ENCODE measurements around the gene SAP25.
"Not testable (repeated sequence)": the region's sequence is repeated elsewhere in the genome, so short reads cannot be mapped to it uniquely, and the experiment has no call there.

The SAP25 gene

DNA sequence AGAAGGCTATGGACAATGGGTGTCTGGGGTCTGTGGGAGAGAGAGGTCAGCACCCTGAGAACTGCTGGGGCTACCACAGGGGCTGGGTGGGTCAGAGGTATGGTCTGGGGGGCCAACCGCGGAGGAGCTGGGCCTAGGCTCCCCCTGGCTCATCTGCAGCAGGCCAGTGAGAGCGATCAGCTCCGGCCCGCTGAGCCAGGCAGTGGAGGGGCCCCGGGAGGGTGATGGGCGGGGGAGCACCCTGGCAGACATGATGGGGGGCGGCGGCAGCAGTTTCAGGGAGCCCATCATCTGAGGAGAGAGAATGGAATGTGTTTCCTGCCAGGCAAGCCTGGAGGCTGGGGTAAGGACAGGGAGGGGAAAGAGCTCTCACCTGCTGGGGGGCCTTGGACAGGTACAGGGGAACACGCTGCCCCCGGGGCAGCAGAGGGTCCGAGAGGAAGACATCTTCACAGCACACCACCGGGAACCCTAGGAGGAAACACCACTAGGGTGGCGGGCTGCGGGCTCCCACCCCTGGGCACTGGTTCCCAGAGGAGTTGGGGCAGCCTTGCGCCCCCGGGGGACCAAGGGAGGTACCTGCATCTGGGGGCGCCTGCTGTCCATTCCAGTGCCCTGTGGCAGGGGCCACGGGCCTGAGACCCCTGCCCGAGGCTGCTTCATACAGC is 1.3 kb downstream of the SAP25 start:
- H3K27ac ChIP-seq (ENCODE audit: low read length) = no peak overlapping the region
- peaks cover 17% of the 10 kb centered on the region for H3K36me3 ChIP-seq (ENCODE audit: insufficient read depth, low read depth, low read length)
- peaks cover 10% of the 10 kb centered on the region for H3K4me1 ChIP-seq (ENCODE audit: insufficient read depth, low read length)
- no peak overlapping the region for H3K4me3 ChIP-seq (ENCODE audit: low read length)
- H3K9ac ChIP-seq (ENCODE audit: low read depth, low read length) = peak overlapping the region; percentile 45; the same call in 1 of the 2 replicates
- peaks cover 24% of the 10 kb centered on the region; the same call in 1 of the 2 replicates for H3K27me3 ChIP-seq (ENCODE audit: insufficient read depth, low read length)
- H3K9me3 ChIP-seq (ENCODE audit: insufficient read depth, low read depth, low read length) = no peaks in the 10 kb centered on the region

DNA sequence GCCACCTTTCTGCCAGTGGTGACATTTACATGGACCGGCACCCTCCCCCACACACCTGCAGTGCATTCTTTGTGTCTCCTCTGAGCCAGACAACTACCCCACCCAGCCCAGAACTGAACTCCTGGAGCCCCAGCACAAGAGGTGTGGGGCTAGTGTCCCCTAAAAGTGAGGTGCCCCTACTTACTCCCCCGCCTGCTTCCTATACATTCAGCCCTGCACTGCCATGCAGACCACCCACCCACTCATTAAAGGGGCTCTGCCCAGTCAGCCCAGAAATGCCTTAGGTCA is 1.9 kb downstream of the SAP25 start:
- peak overlapping the region; percentile 45; the same call in 1 of the 2 replicates for H3K9ac ChIP-seq (ENCODE audit: low read depth, low read length)
- no peak overlapping the region for H3K27ac ChIP-seq (ENCODE audit: low read length)
- no peaks in the 10 kb centered on the region for H3K9me3 ChIP-seq (ENCODE audit: insufficient read depth, low read depth, low read length)
- peaks cover 24% of the 10 kb centered on the region; the same call in 1 of the 2 replicates for H3K27me3 ChIP-seq (ENCODE audit: insufficient read depth, low read length)
- peaks cover 15% of the 10 kb centered on the region for H3K36me3 ChIP-seq (ENCODE audit: insufficient read depth, low read depth, low read length)
- H3K4me1 ChIP-seq (ENCODE audit: insufficient read depth, low read length) = peaks cover 10% of the 10 kb centered on the region
- H3K4me3 ChIP-seq (ENCODE audit: low read length) = no peak overlapping the region

DNA sequence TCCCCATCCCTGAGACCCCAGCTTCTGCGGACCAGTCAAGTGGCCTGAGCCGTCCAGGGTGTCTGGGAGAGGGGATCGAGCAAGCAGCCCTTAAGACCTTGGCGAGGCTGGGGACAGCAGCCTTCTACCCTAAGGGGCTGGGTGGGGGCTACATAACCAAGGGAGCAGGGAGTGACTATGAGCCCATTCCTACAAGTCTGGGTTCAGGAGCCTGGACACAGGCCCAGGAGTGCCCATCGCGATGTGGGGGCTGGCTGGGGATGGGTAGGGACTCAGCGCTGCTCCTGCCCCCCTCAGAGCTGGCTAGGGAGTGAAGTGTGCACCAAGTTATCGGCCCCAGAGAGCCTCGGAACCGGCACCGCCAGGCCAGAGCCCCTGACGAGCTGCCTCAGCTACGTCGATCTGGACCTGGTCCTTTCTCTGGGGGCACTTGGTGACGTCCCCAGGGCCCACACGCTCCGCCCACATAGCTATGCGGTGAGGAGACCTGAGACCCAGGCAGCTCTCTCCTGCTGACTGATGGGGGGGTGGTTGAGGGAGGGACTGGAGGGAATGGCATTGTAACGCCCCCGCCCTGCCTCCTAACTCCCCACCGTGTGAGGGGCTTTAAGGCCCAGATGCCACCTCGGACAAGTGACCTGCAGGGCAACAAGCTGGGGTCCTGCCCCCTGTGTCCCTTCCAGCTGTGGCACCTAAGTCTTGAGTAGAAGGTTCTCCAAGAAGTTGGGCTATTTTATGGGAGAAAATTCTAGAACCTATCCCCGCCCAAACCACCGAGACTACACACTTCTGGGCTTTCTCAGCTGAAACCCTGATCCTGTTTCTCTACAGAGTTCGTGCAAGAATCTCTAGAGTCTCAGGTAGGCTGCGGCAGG is 2.5 kb downstream of the SAP25 start:
- Histone ChIP-seq H3K4me3 (ENCODE audit: low read length) (no peak overlapping the region; the same call in 1 of the 2 replicates), H3K36me3 (ENCODE audit: insufficient read depth, low read depth, low read length) (peaks cover 9% of the 10 kb centered on the region), H3K27ac (ENCODE audit: low read length) (no peak overlapping the region), H3K4me1 (ENCODE audit: insufficient read depth, low read length) (peaks cover 10% of the 10 kb centered on the region), H3K27me3 (ENCODE audit: insufficient read depth, low read length) (peaks cover 24% of the 10 kb centered on the region; the same call in 1 of the 2 replicates), H3K9ac (ENCODE audit: low read depth, low read length) (no peak overlapping the region), H3K9me3 (ENCODE audit: insufficient read depth, low read depth, low read length) (no peaks in the 10 kb centered on the region)

DNA sequence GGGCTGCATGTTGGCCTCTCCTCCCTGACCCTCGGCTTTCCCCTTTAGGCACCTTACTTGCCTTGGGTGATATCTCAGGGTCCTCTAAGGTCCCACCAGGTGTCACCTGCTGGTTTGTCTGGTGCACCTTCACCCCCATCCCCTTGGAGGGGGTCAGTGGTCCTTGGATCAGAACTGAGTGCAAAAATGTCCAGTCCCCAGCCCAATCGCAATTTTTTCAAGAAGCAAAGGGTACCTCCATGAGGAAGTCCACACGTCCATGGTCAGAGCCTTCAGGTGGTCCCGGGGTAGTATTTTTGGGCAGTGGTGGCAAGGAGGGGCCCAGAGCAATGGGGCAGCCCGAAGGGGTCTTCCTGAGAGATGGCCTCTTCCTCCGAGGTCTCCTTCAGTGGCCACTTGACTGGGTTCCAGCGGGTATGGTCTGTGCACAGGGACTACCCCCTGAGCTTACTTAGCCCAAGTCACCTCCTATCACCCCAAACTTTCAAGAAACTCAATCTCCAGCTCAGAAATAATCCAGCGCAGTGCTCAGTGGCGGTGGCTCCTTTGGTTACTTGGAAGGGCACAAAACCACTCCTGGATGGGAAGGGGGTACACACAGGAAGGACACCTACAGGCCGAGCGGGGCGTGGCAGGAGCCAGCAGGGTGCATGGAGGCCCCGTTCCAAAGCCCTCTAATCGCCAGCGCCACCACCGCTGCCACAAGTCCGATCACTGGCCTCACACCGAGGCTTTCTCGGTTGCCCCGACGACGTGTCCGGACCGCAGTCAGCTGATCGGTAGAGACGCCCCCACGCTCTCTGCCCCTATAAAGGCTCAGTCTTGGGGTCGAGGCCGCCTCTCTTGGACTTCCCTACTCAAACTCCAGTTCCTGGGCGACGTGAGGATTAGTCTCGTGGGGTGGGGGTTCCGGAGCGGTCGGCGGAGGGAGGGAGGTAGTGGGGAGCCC is 4.5 kb downstream of the SAP25 start:
- Histone ChIP-seq H3K36me3 (ENCODE audit: insufficient read depth, low read depth, low read length) (no peaks in the 10 kb centered on the region), H3K9me3 (ENCODE audit: insufficient read depth, low read depth, low read length) (no peaks in the 10 kb centered on the region), H3K4me3 (ENCODE audit: low read length) (peak overlapping the region; percentile 61), H3K9ac (ENCODE audit: low read depth, low read length) (peak overlapping the region; percentile 13; the same call in 1 of the 2 replicates), H3K27ac (ENCODE audit: low read length) (no peak overlapping the region), H3K4me1 (ENCODE audit: insufficient read depth, low read length) (peaks cover 10% of the 10 kb centered on the region), H3K27me3 (ENCODE audit: insufficient read depth, low read length) (peaks cover 24% of the 10 kb centered on the region; the same call in 1 of the 2 replicates)

DNA sequence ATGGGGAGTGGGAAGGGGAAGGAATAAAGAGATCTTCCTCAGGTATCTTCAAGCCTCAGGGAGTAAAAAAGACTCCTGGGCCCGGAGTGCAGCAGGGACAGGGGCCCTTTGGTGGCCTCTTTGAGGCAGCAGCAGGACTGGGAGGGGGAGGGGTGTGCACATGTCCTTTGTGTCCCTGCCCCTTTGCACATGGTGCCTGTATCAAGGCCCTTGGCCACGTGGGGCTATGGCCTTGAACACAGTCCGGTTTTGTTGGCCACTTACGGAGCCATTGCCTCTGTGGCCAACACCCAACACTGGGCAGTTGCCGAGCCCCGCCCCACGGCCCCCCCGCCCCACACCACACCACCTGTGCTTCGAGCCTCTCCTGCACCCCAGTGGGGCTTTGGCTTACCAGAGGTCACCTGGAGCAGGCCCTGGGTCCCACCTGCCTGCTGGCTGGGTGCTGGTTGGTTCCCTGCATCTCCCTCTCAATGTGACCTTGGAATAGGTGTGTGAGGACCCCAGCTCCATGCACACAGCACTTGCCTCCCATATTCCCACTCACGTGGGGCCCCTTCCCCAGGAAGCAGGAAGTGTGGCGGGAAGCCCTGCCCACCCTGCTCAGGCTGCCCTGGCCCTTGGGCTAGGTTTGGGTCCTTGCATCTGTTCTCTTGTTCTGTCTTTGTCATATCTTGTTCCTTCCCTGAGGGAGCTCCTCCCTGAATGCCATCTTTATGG is 5.4 kb downstream of the SAP25 start:
- Histone ChIP-seq H3K27ac (ENCODE audit: low read length) (no peak overlapping the region), H3K9me3 (ENCODE audit: insufficient read depth, low read depth, low read length) (no peaks in the 10 kb centered on the region), H3K27me3 (ENCODE audit: insufficient read depth, low read length) (peaks cover 24% of the 10 kb centered on the region; the same call in 1 of the 2 replicates), H3K36me3 (ENCODE audit: insufficient read depth, low read depth, low read length) (no peaks in the 10 kb centered on the region), H3K4me1 (ENCODE audit: insufficient read depth, low read length) (peaks cover 10% of the 10 kb centered on the region), H3K4me3 (ENCODE audit: low read length) (no peak overlapping the region), H3K9ac (ENCODE audit: low read depth, low read length) (no peak overlapping the region)

DNA sequence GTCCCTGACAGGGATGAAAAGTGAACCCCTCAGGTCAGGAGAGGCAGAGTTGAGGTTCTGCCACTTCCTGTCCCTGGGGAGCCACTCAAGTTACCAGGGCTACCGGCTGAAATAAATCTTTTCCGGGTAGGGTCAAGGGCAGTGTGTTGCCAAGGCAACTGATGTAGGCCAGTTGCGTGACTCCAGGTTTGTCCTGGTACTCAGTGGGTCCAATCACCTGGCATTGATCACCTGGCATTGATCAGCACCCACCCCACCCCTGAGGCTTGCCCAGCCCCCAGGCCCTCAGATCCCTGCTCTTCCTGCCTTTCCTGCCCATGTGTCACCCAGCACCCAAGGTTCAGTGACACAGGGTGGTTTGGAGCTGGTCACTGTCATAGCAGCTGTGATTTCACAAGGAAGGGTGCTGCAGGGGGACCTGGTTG is 5.9 kb downstream of the SAP25 start:
- Histone ChIP-seq H3K27ac (ENCODE audit: low read length) (no peak overlapping the region), H3K9ac (ENCODE audit: low read depth, low read length) (0 out of 2 replicates have a peak overlapping the region, but pooled peaks have one; percentile 8), H3K27me3 (ENCODE audit: insufficient read depth, low read length) (peaks cover 24% of the 10 kb centered on the region; the same call in 1 of the 2 replicates), H3K4me1 (ENCODE audit: insufficient read depth, low read length) (peaks cover 10% of the 10 kb centered on the region), H3K4me3 (ENCODE audit: low read length) (no peak overlapping the region), H3K9me3 (ENCODE audit: insufficient read depth, low read depth, low read length) (no peaks in the 10 kb centered on the region), H3K36me3 (ENCODE audit: insufficient read depth, low read depth, low read length) (0 out of 2 replicates have a peak, but pooled peaks cover 3% of the 10 kb centered on the region)

DNA sequence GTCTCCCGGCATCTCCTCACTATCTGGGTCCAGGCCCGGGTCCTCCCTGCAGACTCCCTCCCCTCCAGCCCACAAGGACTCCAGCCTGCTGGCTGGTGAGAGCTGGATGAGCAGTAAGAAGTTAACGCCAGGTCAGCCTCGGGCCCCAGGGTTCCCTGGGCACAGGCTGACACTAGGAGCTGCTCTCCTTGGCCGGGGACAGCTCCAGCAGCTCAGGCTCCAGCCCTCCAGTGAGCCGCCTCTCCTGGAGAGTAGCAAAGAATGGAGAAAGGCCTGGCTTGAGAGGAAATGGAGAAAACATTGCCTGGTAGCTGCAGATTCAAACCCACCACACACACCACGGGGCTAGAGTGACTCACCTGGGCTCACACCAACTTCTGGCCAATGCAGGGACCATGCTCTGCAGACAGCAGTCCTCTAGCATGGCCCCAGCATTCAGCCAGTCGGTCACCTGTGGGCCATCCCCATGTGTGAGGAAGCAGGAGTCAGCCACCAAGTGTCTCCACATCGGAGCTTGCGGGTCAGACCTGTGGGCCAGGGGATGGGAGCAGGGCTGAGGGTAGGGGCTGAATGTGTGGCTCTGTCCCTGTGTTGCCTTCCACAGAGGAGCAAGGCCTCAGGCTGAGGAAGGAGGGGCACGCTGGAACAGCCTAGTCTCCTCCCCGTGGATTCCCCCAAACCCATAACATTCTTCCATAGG is 6.5 kb downstream of the SAP25 start:
- Histone ChIP-seq H3K27ac (ENCODE audit: low read length) (no peak overlapping the region), H3K9me3 (ENCODE audit: insufficient read depth, low read depth, low read length) (no peaks in the 10 kb centered on the region), H3K27me3 (ENCODE audit: insufficient read depth, low read length) (peaks cover 24% of the 10 kb centered on the region; the same call in 1 of the 2 replicates), H3K4me1 (ENCODE audit: insufficient read depth, low read length) (peaks cover 10% of the 10 kb centered on the region), H3K9ac (ENCODE audit: low read depth, low read length) (0 out of 2 replicates have a peak overlapping the region, but pooled peaks have one; percentile 8), H3K36me3 (ENCODE audit: insufficient read depth, low read depth, low read length) (0 out of 2 replicates have a peak, but pooled peaks cover 3% of the 10 kb centered on the region), H3K4me3 (ENCODE audit: low read length) (no peak overlapping the region)

DNA sequence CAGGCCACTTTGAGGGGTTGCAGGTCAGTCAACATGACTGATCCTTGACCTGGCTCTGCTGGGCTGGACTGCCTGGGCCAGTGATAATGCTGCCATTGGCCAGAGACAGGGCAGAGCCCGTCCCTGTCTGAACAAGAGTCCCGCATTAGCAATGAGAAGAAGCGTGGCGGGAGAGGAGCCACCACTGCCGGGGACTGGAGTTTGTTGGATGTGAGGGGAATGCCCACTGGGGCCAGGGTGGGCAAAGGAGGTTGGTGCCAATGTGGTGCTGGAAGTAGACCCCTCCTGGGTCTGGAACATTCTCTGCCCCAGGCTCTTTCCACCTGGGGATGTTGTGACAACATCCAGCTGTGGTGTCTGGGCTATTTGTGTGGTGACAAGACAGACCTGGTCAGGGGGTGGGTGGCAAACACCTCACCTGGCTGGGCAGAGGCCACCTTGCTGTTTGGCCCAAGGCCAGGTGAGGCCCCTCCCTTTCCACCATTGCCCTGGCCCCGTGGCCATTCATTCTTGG is 7.6 kb downstream of the SAP25 start:
- Histone ChIP-seq H3K9ac (ENCODE audit: low read depth, low read length) (no peak overlapping the region), H3K9me3 (ENCODE audit: insufficient read depth, low read depth, low read length) (no peaks in the 10 kb centered on the region), H3K4me1 (ENCODE audit: insufficient read depth, low read length) (no peaks in the 10 kb centered on the region; the same call in 1 of the 2 replicates), H3K27me3 (ENCODE audit: insufficient read depth, low read length) (peaks cover 15% of the 10 kb centered on the region; the same call in 1 of the 2 replicates), H3K36me3 (ENCODE audit: insufficient read depth, low read depth, low read length) (0 out of 2 replicates have a peak, but pooled peaks cover 3% of the 10 kb centered on the region), H3K27ac (ENCODE audit: low read length) (no peak overlapping the region), H3K4me3 (ENCODE audit: low read length) (no peak overlapping the region)

DNA sequence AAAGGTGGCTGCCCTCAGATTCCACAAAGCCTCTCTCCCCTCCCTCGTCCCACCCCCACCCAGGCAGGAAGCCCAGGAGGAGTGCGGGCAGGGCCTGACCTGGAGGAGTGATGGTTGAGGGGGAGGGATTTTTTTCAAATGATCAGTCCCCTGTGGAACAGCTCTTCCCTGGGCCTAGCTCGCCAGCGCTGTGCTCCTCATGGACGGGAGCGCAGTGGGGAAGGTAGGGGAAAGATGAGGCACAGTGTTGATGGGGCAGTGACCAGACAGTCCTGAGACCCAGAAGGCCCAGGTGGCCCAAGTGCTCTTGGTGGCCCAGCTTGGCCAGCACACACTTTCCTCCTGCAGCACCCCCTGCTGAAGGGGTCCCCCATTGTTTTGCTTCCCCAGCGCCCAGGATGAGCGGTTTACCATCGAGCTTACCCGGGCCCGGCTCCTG is 8.5 kb downstream of the SAP25 start:
- Histone ChIP-seq H3K9me3 (ENCODE audit: insufficient read depth, low read depth, low read length) (no peaks in the 10 kb centered on the region), H3K4me1 (ENCODE audit: insufficient read depth, low read length) (no peaks in the 10 kb centered on the region), H3K27me3 (ENCODE audit: insufficient read depth, low read length) (peaks cover 9% of the 10 kb centered on the region; the same call in 1 of the 2 replicates), H3K4me3 (ENCODE audit: low read length) (no peak overlapping the region), H3K36me3 (ENCODE audit: insufficient read depth, low read depth, low read length) (0 out of 2 replicates have a peak, but pooled peaks cover 3% of the 10 kb centered on the region), H3K27ac (ENCODE audit: low read length) (no peak overlapping the region), H3K9ac (ENCODE audit: low read depth, low read length) (no peak overlapping the region)

DNA sequence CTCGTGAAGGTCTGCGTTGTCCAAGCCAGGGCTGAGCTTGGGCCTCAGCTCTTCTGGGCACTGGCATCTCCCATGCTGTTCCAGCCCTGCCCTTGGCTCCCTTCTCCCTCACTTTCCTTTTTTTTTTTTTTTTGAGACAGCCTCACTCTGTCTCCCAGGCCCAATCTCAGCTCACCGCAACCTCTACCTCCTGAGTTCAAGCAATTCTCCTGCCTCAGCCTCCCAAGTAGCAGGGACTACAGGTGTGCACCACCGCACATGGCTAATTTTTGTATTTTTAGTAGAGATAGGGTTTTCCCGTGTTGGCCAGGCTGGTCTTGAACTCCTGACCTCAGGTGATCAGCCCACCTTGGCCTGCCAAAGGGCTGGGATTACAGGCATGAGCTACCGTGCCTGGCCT is 9.3 kb downstream of the SAP25 start:
- H3K4me1 ChIP-seq (ENCODE audit: insufficient read depth, low read length); H3K9ac ChIP-seq (ENCODE audit: low read depth, low read length); H3K27me3 ChIP-seq (ENCODE audit: insufficient read depth, low read length); H3K4me3 ChIP-seq (ENCODE audit: low read length); H3K36me3 ChIP-seq (ENCODE audit: insufficient read depth, low read depth, low read length); H3K27ac ChIP-seq (ENCODE audit: low read length); H3K9me3 ChIP-seq (ENCODE audit: insufficient read depth, low read depth, low read length): not testable (repeated sequence)
